SK-N-SH treated with all-trans-retinoic acid at 6 μM for 48 hours (cell line): ENCODE results near the gene GALNTL6.

Experiments
- ATAC-seq: fragments of 200-7000 bp; cut with Tn5 transposase; 3 replicates; pipeline ENCODE4 v1.9.1; 2020; ENCODE audit warnings: mild to moderate bottlenecking, moderate library complexity
- ARNTL ChIP-seq: fragments of 450-650 bp; formaldehyde crosslinking; IDR thresholded peaks from 2 replicates; pipeline ENCODE4 v1.5.0; 2020; ENCODE audit warnings: low read depth, mild to moderate bottlenecking, moderate library complexity, borderline replicate concordance
- CREB5 ChIP-seq: fragments of 250-450 bp; sonication (Bioruptor Pico); IDR thresholded peaks from 2 replicates; pipeline ENCODE4 v1.5.1; 2020; ENCODE audit warnings: low read depth, mild to moderate bottlenecking, moderate library complexity
- CSRNP3 ChIP-seq: fragments of 250-450 bp; sonication (Bioruptor Pico); IDR thresholded peaks from 2 replicates; pipeline ENCODE4 v1.5.1; 2021; ENCODE audit warnings: mild to moderate bottlenecking, moderate library complexity
- ESRRG ChIP-seq: fragments of 250-450 bp; sonication (Bioruptor Pico); IDR thresholded peaks from 2 replicates; pipeline ENCODE4 v1.6.1; 2021; ENCODE audit warnings: mild to moderate bottlenecking
- ISL1 ChIP-seq: fragments of 250-450 bp; sonication (Bioruptor Pico); IDR thresholded peaks from 2 replicates; pipeline ENCODE4 v2.1.2; 2022; ENCODE audit warnings: mild to moderate bottlenecking, moderate library complexity
- OSR1 ChIP-seq: fragments of 250-450 bp; sonication (Bioruptor Pico); IDR thresholded peaks from 2 replicates; pipeline ENCODE4 v1.8.0; 2022; ENCODE audit warnings: moderate library complexity, mild to moderate bottlenecking, inconsistent platforms
- PATZ1 ChIP-seq: fragments of 250-450 bp; sonication (Bioruptor Pico); IDR thresholded peaks from 2 replicates; pipeline ENCODE4 v1.8.0; 2020; ENCODE audit warnings: mild to moderate bottlenecking, moderate library complexity, borderline replicate concordance
- POU6F1 ChIP-seq: fragments of 250-450 bp; sonication (Bioruptor Pico); IDR thresholded peaks from 2 replicates; pipeline ENCODE4 v1.8.0; 2021; ENCODE audit warnings: low read depth, mild to moderate bottlenecking, moderate library complexity, borderline replicate concordance
- PPARA ChIP-seq: fragments of 250-450 bp; sonication (Bioruptor Pico); IDR thresholded peaks from 2 replicates; pipeline ENCODE4 v1.5.0; 2020; ENCODE audit warnings: mild to moderate bottlenecking, borderline replicate concordance
- RARB ChIP-seq: fragments of 250-450 bp; sonication (Bioruptor Pico); IDR thresholded peaks from 2 replicates; pipeline ENCODE4 v1.8.0; 2021; ENCODE audit warnings: mild to moderate bottlenecking, moderate library complexity
- TOX ChIP-seq: fragments of 250-450 bp; sonication (Bioruptor Pico); IDR thresholded peaks from 2 replicates; pipeline ENCODE4 v1.8.0; 2021; ENCODE audit warnings: mild to moderate bottlenecking, moderate library complexity, borderline replicate concordance
- TSHZ2 ChIP-seq: fragments of 250-450 bp; sonication (Bioruptor Pico); IDR thresholded peaks from 2 replicates; pipeline ENCODE4 v1.5.0; 2020; ENCODE audit warnings: mild to moderate bottlenecking, moderate library complexity
- ZC3H10 ChIP-seq: fragments of 250-450 bp; sonication (Bioruptor Pico); IDR thresholded peaks from 2 replicates; pipeline ENCODE4 v1.5.1; 2021; ENCODE audit warnings: mild to moderate bottlenecking, moderate library complexity
- ZFP3 ChIP-seq: fragments of 250-450 bp; sonication (Bioruptor Pico); IDR thresholded peaks from 2 replicates; pipeline ENCODE4 v1.5.0; 2020; ENCODE audit warnings: mild to moderate bottlenecking, moderate library complexity
- ZNF70 ChIP-seq: fragments of 450-650 bp; formaldehyde crosslinking; IDR thresholded peaks from 2 replicates; pipeline ENCODE4 v1.5.0; 2020; ENCODE audit warnings: mild to moderate bottlenecking, moderate library complexity

The GALNTL6 gene

GRCh38 chr4:172543249-172543648 is 730.0 kb downstream of the GALNTL6 start (continued):
- TF ChIP-seq PATZ1 (CRISPR knock-in tag) (no peak), ARNTL (CRISPR knock-in tag) (no peak), RARB (no peak), TOX (CRISPR knock-in tag) (no peak)

GRCh38 chr4:172546782-172547181 is 733.6 kb downstream of the GALNTL6 start:
- no peak for TF ChIP-seq ARNTL (CRISPR knock-in tag)
- no peak for TF ChIP-seq ISL1 (CRISPR knock-in tag)
- no peak for TF ChIP-seq RARB
- TF ChIP-seq ZC3H10 (CRISPR knock-in tag): no peak
- no peak for TF ChIP-seq TSHZ2
- TF ChIP-seq CSRNP3: no peak
- ATAC-seq: no peak

- TF ChIP-seq OSR1 (CRISPR knock-in tag) (no peak), ESRRG (CRISPR knock-in tag) (no peak), CSRNP3 (no peak), CREB5 (CRISPR knock-in tag) (no peak), ZNF70 (CRISPR knock-in tag) (no peak)
Observed at GRCh38 chr4:172547724-172548123, 734.5 kb downstream of the GALNTL6 start.

GRCh38 chr4:172553216-172553615 is 740.0 kb downstream of the GALNTL6 start:
- ATAC-seq: no peak
- no peak for TF ChIP-seq PPARA (CRISPR knock-in tag)
- TF ChIP-seq ZFP3 (CRISPR knock-in tag): no peak
- no peak for TF ChIP-seq CREB5 (CRISPR knock-in tag)
- TF ChIP-seq POU6F1: no peak
- TF ChIP-seq PATZ1 (CRISPR knock-in tag): no peak
- TF ChIP-seq TSHZ2: no peak
- TF ChIP-seq ARNTL (CRISPR knock-in tag): no peak
- TF ChIP-seq TOX (CRISPR knock-in tag): no peak
- TF ChIP-seq ZC3H10 (CRISPR knock-in tag): no peak
- TF ChIP-seq ESRRG (CRISPR knock-in tag): no peak

More at GRCh38 chr4:172547724-172548123, 734.5 kb downstream of the GALNTL6 start:
- ATAC-seq: no peak
